ENCODE data around the gene HCRT.
"Not testable (repeated sequence)": the region's sequence is repeated elsewhere in the genome, so short reads cannot be mapped to it uniquely, and the experiment has no call there.

HCRT gene

GRCh38 chr17:42159796-42160530 lies 25.3 kb downstream of the HCRT start:
- Mint-ChIP-seq H3K4me1 (peaks cover 33% of the 10 kb centered on the region), H3K4me3 (no peak overlapping the region), H3K27ac (peak overlapping the region; percentile 37), H3K9me3 (no peaks in the 10 kb centered on the region), H3K36me3 (ENCODE audit: low read depth) (no peaks in the 10 kb centered on the region), H3K27me3 (ENCODE audit: low read depth, poor library complexity) (peaks cover 15% of the 10 kb centered on the region)
- no peak for TF ChIP-seq CTCF (IDR thresholded peaks at IDR 0.05)
- no peak for DNase-seq

GRCh38 chr17:42155614-42156045 lies 29.6 kb downstream of the HCRT start:
- DNase-seq = no peak
- peak overlapping the region; percentile 98 for H3K4me3 Mint-ChIP-seq
- H3K4me1 Mint-ChIP-seq = peaks cover 44% of the 10 kb centered on the region
- no peak overlapping the region for H3K27ac Mint-ChIP-seq
- H3K27me3 Mint-ChIP-seq (ENCODE audit: low read depth, poor library complexity) = peaks cover 6% of the 10 kb centered on the region
- TF ChIP-seq CTCF (IDR thresholded peaks at IDR 0.05) = no peak
- H3K9me3 Mint-ChIP-seq = no peaks in the 10 kb centered on the region
- no peaks in the 10 kb centered on the region for H3K36me3 Mint-ChIP-seq (ENCODE audit: low read depth)

GRCh38 chr17:42153919-42154742 lies 31.1 kb downstream of the HCRT start:
- no peaks in the 10 kb centered on the region for H3K9me3 Mint-ChIP-seq
- no peak for TF ChIP-seq CTCF (IDR thresholded peaks at IDR 0.05)
- peaks cover 6% of the 10 kb centered on the region for H3K27me3 Mint-ChIP-seq (ENCODE audit: low read depth, poor library complexity)
- peaks cover 35% of the 10 kb centered on the region for H3K4me1 Mint-ChIP-seq
- no peak for DNase-seq
- H3K4me3 Mint-ChIP-seq = peak overlapping the region; percentile 98
- no peaks in the 10 kb centered on the region for H3K36me3 Mint-ChIP-seq (ENCODE audit: low read depth)
- peak overlapping the region; percentile 92 for H3K27ac Mint-ChIP-seq

- peaks cover 26% of the 10 kb centered on the region for H3K4me1 Mint-ChIP-seq
- no peak for TF ChIP-seq CTCF (IDR thresholded peaks at IDR 0.05)
- no peaks in the 10 kb centered on the region for H3K9me3 Mint-ChIP-seq
- no peak overlapping the region for H3K4me3 Mint-ChIP-seq
- H3K36me3 Mint-ChIP-seq (ENCODE audit: low read depth) = peaks cover 14% of the 10 kb centered on the region
- DNase-seq = no peak
- H3K27me3 Mint-ChIP-seq (ENCODE audit: low read depth, poor library complexity) = no peaks in the 10 kb centered on the region
- H3K27ac Mint-ChIP-seq = peak overlapping the region; percentile 18
These were observed 38.2 kb downstream of the HCRT start for GRCh38 chr17:42146911-42147607.

GRCh38 chr17:42143138-42143537 lies 42.1 kb downstream of the HCRT start:
- H3K9me3 Mint-ChIP-seq; DNase-seq; H3K4me3 Mint-ChIP-seq; H3K27me3 Mint-ChIP-seq (ENCODE audit: low read depth, poor library complexity): not testable (repeated sequence)
- Mint-ChIP-seq H3K27ac (peak overlapping the region; percentile 69), H3K36me3 (ENCODE audit: low read depth) (peaks cover 18% of the 10 kb centered on the region), H3K4me1 (peaks cover 32% of the 10 kb centered on the region)

- Mint-ChIP-seq H3K27ac (peak overlapping the region; percentile 69), H3K27me3 (ENCODE audit: low read depth, poor library complexity) (no peaks in the 10 kb centered on the region), H3K9me3 (no peaks in the 10 kb centered on the region), H3K4me3 (peak overlapping the region; percentile 7), H3K4me1 (peaks cover 35% of the 10 kb centered on the region), H3K36me3 (ENCODE audit: low read depth) (peaks cover 15% of the 10 kb centered on the region)
- peak; percentile 35 for DNase-seq
- no peak for TF ChIP-seq CTCF (IDR thresholded peaks at IDR 0.05)
These were observed 42.8 kb downstream of the HCRT start for GRCh38 chr17:42142371-42142896.

Data from nephron progenitor cell (in vitro differentiated cells).